Tongue (tissue), 2 donors: Measurements from ENCODE around the gene PITX2. TPM values are rescaled to one million over a fixed set of nuclear protein-coding genes. Genes with fewer than 3 reads are reported as not detected.

Source experiments
- DNase-seq: peaks from one replicate; pipeline ENCODE4 v3.0.0-alpha.2; 2015
- total RNA-seq: library from RNA; depleted of rRNA; stranded (reverse); fragments of >200 nt; gene quantifications from one replicate; pipeline ENCODE4 v1.2.3, GENCODE V29; 2014

PITX2 gene
- total RNA-seq, 1 donor from 2014 or later: 58.0 TPM

DNA sequence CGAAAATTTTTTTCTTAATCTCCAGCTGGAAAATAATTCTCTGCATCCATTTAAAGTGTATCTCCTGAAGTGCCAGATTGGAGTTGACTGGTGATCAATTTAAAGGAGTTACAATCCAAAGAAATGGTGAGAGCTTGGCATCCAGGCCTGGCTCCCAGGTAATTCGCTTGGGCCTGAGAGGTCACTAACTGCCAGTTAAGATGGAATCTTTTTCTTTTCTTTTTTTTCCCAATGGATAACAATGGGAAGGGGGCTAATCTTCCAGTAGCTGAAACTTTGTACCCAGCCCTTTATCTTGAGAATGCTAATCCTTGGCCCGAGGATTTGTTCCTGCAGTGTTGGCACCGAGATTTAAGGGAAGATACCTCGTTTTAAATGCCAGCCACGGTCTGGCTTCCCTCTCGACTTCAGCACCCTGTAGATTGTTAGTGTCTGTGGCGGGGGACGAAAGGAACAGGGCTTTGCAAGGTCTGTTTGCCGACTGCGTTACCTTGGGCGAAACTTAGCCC lies 13.3 kb upstream of the PITX2 start:
- DNase-seq: peak; percentile 62

- DNase-seq: peak; percentile 50
Measured at GRCh38 chr4:110635163-110635865, 12.4 kb upstream of the PITX2 start.

DNA sequence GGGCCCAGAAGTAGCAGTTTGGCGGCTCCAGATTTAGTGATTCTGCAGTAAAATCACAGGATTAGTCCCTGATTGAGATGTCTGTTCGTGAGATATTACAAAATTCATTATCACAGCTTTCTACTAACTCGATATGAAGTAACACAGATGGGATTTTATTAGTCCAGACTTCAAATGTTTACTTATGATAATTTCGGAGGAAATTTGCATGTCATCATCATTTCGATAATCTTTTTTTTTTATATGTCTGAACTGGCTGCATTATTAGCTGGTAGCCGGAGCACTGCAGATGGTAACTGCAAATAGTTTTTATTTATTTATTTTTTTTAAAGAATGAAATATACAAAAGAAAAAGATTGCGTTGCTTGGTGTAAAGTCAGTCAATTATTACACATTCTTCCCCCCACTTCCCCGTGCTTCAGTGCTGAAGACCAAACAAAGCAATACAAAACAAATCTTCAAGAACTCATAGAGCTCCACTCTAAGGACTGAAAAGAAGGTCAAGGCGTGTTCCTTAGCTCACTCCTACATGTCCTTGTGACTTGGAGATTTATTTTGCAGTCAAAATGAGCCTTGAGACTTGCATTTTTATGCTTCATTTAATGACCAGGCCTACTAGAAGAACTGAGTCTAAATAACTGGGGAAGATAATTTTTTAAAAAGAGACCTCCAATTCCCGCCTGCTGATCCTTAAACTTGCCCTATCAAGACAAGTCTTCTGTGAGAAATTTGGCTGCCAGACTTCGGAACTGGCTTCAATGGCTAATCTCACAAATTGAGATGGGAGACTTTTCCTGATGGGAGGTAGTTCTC lies 11.7 kb upstream of the PITX2 start:
- DNase-seq: peak; percentile 67

GRCh38 chr4:110633358-110634341 lies 10.8 kb upstream of the PITX2 start:
- peak; percentile 57 for DNase-seq

DNA sequence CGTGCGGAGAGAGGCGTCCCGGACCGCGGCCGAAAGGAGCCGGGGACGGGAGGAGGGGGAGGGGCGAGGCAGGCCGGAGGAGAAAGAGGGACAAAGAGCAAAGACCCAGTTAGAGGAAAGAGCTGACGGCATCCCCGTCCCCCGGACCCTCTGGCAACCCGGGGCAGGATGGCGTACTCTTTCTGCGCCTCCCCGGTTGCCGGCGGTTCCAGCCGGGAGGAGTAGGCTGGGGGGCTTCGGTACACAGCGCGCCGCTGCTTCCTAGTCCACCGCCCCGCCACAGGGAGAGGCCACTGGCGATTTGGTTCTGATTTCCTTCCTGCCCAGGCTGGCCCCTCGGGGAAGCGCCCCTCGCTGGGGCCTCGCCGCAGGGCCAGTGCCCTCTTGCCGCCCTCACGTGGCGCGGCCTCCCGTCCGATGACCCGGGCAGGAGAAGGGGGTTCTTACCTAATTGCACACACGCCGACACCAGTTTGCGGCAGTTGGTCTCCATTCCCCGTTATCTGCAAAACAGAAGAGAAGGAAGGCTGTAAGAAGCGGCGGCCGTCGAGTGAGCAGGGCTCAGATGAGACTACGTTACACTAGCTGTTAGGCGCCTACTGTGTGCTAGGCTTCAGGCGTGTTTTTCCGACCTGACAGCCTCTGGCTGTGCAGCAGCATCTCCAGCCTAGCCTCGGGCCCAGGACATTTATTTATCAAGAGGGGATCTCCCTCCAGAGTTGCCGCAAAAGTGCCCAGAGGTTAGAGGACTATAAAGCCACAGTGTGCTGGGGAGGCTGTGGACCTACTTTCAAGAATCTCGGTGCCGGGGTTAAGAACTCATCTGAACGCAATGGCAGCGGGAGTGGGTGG lies 9.9 kb upstream of the PITX2 start:
- DNase-seq: peak; percentile 56

GRCh38 chr4:110631584-110632505 lies 9.0 kb upstream of the PITX2 start:
- peak; percentile 98 for DNase-seq

GRCh38 chr4:110630688-110631402 lies 8.0 kb upstream of the PITX2 start:
- peak; percentile 51 for DNase-seq

- peak; percentile 51 for DNase-seq
Measured at GRCh38 chr4:110629780-110630687, 7.2 kb upstream of the PITX2 start.

- DNase-seq: peak; percentile 48
Measured at GRCh38 chr4:110629214-110629754, 6.4 kb upstream of the PITX2 start.

DNA sequence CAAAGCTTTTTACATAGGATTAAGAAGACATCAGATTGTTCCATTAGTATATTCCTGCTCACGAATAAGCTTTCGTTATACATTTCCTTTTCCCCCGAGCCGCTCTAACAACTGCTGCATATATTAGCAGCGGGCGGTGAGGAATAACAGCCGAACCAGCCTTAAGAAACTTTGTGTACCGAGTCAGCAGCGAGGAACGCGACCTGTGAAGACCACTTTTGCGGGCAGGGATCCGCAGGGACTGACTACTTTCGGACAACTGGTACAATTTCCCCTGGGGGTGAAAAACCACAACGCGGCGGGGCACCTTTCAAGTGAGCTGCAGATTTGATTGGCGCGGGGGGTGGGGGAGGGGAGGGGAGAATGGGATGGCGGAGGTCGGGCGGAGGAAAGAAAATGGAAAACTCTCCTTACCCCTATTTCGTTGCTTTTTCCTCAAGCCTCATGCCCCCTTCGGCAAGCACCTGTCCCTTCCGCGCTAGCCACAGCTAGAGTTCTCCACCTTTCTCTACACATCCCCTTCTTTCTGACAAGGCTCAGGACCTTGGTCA lies 5.9 kb upstream of the PITX2 start:
- DNase-seq: peak; percentile 68

DNA sequence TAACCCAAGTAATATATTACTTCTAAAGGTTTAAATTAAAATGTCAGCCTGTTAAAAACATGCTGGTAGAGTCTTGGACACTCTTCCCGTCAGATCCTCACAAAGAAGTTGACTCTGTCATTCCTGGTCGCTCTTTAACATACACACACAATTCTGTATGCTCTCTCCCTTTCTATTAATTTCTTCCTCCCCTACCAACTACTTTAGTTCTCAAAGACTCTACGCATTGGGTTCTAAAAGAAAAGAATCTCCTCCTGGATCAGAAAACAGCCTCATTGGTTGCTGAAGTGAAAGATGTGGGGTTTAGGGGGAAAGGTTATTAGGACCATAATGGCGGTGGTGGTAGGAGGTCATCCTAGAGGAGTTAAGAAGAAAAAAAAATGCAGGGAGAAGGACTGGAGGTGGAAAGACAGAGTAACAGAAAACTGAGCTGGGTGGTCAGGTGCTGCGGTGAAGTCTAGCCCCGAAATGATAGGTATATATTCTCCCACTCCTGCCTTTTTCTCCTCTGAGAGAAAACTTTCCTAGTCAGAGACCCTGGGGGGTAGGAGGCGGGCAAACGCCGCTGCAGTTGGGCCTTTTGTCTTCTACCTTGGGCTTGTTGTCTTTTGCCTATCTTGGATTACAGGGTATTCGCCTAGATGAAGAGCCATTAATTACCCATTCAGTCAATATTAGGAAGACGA lies 5.2 kb upstream of the PITX2 start:
- peak; percentile 33 for DNase-seq

DNA sequence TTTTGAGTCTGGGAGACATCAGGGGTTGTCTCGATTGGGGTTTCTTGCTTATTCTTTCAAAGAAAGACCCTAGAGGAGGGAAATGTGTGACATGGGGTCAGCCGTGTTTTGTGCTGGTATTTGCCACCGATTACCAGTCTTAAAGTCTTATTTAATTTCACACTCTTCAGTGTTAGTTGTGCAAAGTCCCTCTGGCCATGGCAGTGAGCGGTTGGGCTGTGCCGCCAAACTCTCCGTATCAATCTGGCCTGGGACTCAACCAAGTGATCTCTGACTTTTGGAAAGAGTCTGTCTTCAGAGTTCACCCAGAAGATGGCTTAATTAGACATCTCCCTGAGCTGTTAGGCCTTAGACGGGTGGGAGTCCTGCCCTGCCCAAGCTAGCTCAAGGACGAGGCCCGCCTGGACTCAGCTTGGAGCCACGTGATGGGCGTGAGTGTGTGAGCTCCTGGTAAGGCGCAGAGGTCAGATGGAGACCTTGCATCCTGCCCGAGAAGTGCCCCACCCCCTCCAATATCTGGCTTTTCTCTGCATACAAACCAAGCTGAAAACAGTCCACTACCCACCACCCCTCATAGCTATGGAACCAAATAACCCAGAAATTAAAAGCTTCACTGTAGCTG lies 3.8 kb upstream of the PITX2 start:
- peak; percentile 20 for DNase-seq

DNA sequence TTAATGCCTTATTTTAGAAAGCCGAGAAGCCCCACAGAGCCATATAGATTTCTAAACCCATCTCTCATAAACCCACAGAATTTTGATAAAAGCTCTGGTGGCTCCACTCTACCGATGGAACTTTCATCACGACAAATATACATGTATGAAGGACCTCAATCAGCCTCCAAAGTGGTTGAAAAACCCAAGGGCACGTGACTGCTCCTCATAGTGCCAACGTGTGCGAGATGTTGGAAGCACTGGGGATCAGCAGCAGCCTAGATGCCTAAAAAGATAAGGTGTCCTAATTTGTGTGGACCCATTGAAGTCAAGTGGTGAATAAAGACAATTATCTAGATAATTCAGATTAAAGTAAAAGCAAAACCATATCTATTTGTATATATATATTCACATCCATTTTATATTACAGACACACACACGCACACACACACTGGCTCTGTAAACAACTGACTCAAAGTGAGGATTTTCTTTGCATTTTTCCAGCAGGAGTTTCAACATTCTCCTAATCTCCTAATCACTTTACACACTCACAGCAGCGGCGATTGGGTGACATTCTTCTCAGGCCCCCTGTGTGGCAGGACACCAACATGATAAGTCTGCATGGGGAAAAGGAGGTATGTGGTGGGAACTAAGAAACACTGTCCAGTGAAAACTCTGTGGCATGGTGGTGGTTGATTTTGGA lies 2.8 kb upstream of the PITX2 start:
- DNase-seq: peak; percentile 57

GRCh38 chr4:110624904-110625494 lies 2.1 kb upstream of the PITX2 start:
- no peak for DNase-seq

DNA sequence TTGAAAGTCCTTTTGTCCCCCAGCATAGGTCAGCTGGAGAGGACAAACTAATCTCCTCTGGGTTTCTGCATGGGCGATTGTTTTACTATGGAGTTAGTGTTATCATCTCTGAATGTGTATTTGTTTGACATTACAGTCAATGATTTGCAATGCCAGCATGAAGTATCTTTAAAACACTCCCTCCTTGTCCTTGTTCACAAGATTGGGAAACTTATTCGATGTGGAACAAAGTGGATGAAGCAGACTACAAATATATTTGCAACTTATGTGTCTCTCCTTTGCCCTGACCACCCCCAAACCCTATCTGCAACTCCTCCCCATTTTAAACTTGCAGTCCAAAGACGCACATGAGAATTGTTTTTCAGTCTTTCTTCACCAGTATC lies 1.5 kb upstream of the PITX2 start:
- DNase-seq: peak; percentile 44
